Measurements from ENCODE around the gene ZNF563.

GRCh38 chr19:12284226-12284625 lies 49.2 kb downstream of the ZNF563 start:
- TF ChIP-seq, protein P1, sequence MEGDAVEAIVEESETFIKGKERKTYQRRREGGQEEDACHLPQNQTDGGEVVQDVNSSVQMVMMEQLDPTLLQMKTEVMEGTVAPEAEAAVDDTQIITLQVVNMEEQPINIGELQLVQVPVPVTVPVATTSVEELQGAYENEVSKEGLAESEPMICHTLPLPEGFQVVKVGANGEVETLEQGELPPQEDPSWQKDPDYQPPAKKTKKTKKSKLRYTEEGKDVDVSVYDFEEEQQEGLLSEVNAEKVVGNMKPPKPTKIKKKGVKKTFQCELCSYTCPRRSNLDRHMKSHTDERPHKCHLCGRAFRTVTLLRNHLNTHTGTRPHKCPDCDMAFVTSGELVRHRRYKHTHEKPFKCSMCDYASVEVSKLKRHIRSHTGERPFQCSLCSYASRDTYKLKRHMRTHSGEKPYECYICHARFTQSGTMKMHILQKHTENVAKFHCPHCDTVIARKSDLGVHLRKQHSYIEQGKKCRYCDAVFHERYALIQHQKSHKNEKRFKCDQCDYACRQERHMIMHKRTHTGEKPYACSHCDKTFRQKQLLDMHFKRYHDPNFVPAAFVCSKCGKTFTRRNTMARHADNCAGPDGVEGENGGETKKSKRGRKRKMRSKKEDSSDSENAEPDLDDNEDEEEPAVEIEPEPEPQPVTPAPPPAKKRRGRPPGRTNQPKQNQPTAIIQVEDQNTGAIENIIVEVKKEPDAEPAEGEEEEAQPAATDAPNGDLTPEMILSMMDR (IDR thresholded peaks at IDR 0.05) = no peak
- TF ChIP-seq POLR2A (IDR thresholded peaks at IDR 0.05) = no peak
